ENCODE data around the gene LYVE1.

LYVE1 gene

GRCh38 chr11:10591741-10592140 lies 23.3 kb upstream of the LYVE1 start:
- no peak for DNase-seq (ENCODE audit: low read depth)

- DNase-seq (ENCODE audit: low read depth), result no peak
Measured at GRCh38 chr11:10590218-10590915, 21.9 kb upstream of the LYVE1 start.

- no peak for DNase-seq (ENCODE audit: low read depth)
Measured at GRCh38 chr11:10588904-10589303, 20.4 kb upstream of the LYVE1 start.

GRCh38 chr11:10587995-10588394 lies 19.5 kb upstream of the LYVE1 start:
- DNase-seq (ENCODE audit: low read depth), result no peak

GRCh38 chr11:10587388-10587787 lies 18.9 kb upstream of the LYVE1 start:
- DNase-seq (ENCODE audit: low read depth), result no peak

GRCh38 chr11:10584071-10584501 lies 15.6 kb upstream of the LYVE1 start:
- no peak for DNase-seq (ENCODE audit: low read depth)

- no peak for DNase-seq (ENCODE audit: low read depth)
Measured at GRCh38 chr11:10581481-10582019, 13.1 kb upstream of the LYVE1 start.

- DNase-seq (ENCODE audit: low read depth), result no peak
Measured at GRCh38 chr11:10580623-10581022, 12.2 kb upstream of the LYVE1 start.

GRCh38 chr11:10579700-10580099 lies 11.2 kb upstream of the LYVE1 start:
- DNase-seq (ENCODE audit: low read depth), result no peak

- DNase-seq (ENCODE audit: low read depth), result no peak
Measured at GRCh38 chr11:10576035-10576398, 7.6 kb upstream of the LYVE1 start.

- no peak for DNase-seq (ENCODE audit: low read depth)
Measured at GRCh38 chr11:10575346-10576034, 7.0 kb upstream of the LYVE1 start.

GRCh38 chr11:10573556-10573955 lies 5.1 kb upstream of the LYVE1 start:
- no peak for DNase-seq (ENCODE audit: low read depth)

GRCh38 chr11:10573028-10573427 lies 4.6 kb upstream of the LYVE1 start:
- DNase-seq (ENCODE audit: low read depth), result no peak

GRCh38 chr11:10572533-10572932 lies 4.1 kb upstream of the LYVE1 start:
- no peak for DNase-seq (ENCODE audit: low read depth)

GRCh38 chr11:10567446-10567845 lies 1.0 kb downstream of the LYVE1 start:
- DNase-seq (ENCODE audit: low read depth), result no peak

GRCh38 chr11:10566257-10566957 lies 2.1 kb downstream of the LYVE1 start:
- DNase-seq (ENCODE audit: low read depth), result no peak

- DNase-seq (ENCODE audit: low read depth), result no peak
Measured at GRCh38 chr11:10565493-10565892, 3.0 kb downstream of the LYVE1 start.

GRCh38 chr11:10564696-10565318 lies 3.7 kb downstream of the LYVE1 start:
- no peak for DNase-seq (ENCODE audit: low read depth)

- no peak for DNase-seq (ENCODE audit: low read depth)
Measured at GRCh38 chr11:10564030-10564429, 4.4 kb downstream of the LYVE1 start.

- no peak for DNase-seq (ENCODE audit: low read depth)
Measured at GRCh38 chr11:10561947-10562346, 6.5 kb downstream of the LYVE1 start.

GRCh38 chr11:10561043-10561818 lies 7.2 kb downstream of the LYVE1 start:
- no peak for DNase-seq (ENCODE audit: low read depth)

GRCh38 chr11:10558288-10558687 lies 10.2 kb downstream of the LYVE1 start:
- DNase-seq (ENCODE audit: low read depth), result no peak
